DOHH2 (cell line): ENCODE measurements around the gene RELA.

Source experiments
- EZH2phosphoT487 ChIP-seq: fragments of 200-600 bp; sonication (generic); IDR thresholded peaks from 2 replicates; pipeline ENCODE4 v1.6.1; 2017; ENCODE audit warnings: borderline replicate concordance, mild to moderate bottlenecking, antibody characterized with exemption, low read length, moderate library complexity, mixed read lengths
- TF ChIP-seq, protein P1 (sequence below): fragments of 200-600 bp; sonication (generic); IDR thresholded peaks from one replicate; pipeline ENCODE4 v1.5.1; 2014; ENCODE audit warnings: antibody characterized with exemption, mild to moderate bottlenecking, low read depth, low read length; ENCODE audit not compliant: poor library complexity, severe bottlenecking

DNA sequence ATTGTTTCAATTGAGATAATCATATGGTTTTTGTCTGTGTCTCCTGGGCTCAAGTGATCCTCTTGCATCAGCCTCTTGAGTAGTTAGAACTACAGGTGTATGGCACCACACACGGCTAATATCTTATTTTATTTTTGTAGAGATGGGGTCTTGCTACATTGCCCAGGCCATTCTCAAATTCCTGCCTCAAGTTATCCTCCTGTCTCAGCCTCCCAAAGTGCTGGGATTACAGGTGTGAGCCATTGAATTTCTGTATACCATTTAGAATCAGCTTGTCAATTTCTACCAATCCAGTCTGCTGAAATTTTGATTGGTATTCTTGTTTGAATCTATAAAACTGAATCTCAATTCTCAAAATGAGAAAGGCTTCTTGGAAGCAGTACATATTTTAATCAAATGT, 39.0 kb upstream of the RELA start:
- TF ChIP-seq EZH2phosphoT487 = no peak
- TF ChIP-seq, protein P1, sequence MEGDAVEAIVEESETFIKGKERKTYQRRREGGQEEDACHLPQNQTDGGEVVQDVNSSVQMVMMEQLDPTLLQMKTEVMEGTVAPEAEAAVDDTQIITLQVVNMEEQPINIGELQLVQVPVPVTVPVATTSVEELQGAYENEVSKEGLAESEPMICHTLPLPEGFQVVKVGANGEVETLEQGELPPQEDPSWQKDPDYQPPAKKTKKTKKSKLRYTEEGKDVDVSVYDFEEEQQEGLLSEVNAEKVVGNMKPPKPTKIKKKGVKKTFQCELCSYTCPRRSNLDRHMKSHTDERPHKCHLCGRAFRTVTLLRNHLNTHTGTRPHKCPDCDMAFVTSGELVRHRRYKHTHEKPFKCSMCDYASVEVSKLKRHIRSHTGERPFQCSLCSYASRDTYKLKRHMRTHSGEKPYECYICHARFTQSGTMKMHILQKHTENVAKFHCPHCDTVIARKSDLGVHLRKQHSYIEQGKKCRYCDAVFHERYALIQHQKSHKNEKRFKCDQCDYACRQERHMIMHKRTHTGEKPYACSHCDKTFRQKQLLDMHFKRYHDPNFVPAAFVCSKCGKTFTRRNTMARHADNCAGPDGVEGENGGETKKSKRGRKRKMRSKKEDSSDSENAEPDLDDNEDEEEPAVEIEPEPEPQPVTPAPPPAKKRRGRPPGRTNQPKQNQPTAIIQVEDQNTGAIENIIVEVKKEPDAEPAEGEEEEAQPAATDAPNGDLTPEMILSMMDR = no peak
